Fibroblast of mammary gland (primary cell): ENCODE data around the gene QRFP.

Source experiments
- DNase-seq: peaks from one replicate; pipeline ENCODE4 v3.0.0-alpha.2; 2010; ENCODE audit warnings: low read depth
- H3K4me3 ChIP-seq: 2 replicates; pipeline ENCODE4 v1.5.1; 2011; ENCODE audit warnings: low read depth, mild to moderate bottlenecking, low read length, moderate library complexity; ENCODE audit not compliant: control insufficient read depth
- CTCF ChIP-seq: conservative IDR thresholded peaks from 2 replicates; pipeline ENCODE4 v1.5.1; 2011; ENCODE audit warnings: low read depth, low read length, inconsistent platforms; ENCODE audit not compliant: control insufficient read depth, insufficient read depth

Gene QRFP, protein sequence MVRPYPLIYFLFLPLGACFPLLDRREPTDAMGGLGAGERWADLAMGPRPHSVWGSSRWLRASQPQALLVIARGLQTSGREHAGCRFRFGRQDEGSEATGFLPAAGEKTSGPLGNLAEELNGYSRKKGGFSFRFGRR

GRCh38 chr9:130896233-130897014 lies at the start of gene QRFP:
QRFP (minus strand) TSS chr9:130896812; CDS start chr9:130893838, 2,974 bp downstream.
- no peak for TF ChIP-seq CTCF
- no peak within 1 kb of the TSS for H3K4me3 ChIP-seq
- no peak for DNase-seq

DNA sequence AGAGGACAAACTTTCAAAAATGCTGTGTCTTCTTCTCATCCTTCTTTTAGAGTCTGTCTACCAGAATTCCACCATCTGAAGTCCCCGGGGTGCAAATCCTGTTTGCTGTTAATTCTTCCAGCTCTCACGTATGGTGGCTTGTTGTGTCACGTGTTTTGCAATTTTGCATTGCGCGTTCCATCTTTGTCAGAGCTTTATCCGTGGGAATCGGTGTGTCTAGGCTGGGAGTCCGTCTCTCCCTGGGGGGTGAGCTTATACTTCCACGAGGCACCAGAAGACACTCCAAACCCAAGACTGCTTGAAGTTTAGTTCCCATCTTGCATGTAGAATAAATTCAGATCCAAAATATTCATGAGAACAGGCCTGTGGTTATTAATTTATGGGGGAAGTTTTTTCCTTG lies 48.6 kb upstream of the QRFP start:
- DNase-seq, result no peak
- no peak overlapping the region for H3K4me3 ChIP-seq
- TF ChIP-seq CTCF, result no peak

DNA sequence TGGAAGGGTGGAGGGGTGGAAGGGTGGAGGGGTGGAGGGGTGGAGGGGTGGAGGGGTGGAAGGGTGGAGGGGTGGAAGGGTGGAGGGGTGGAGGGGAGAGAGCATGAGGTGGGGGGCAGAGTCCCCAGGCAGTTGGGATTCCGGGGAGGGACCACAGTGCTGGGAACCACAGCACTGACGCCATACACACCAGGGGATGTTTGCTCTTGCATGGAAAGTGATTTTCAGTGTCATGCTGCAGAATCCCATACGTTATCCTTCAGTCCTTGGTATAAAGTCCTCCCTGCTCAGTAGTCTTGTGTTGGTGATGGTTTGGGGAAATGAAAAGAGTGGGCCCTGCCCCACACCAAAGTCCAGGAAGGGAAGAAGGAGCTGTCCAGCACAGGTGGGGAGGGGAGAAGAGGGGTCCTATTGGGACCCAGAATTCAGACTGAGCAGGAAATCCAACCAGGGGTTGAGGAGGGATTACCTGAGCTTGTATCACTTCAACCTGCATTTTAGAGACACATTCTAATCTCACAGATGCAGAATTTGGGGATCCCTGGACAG lies 48.0 kb upstream of the QRFP start:
- TF ChIP-seq CTCF, result no peak
- no peak overlapping the region for H3K4me3 ChIP-seq
- DNase-seq, result no peak

GRCh38 chr9:130943777-130944176 lies 47.2 kb upstream of the QRFP start:
- no peak for TF ChIP-seq CTCF
- H3K4me3 ChIP-seq, result no peak overlapping the region
- DNase-seq, result no peak

DNA sequence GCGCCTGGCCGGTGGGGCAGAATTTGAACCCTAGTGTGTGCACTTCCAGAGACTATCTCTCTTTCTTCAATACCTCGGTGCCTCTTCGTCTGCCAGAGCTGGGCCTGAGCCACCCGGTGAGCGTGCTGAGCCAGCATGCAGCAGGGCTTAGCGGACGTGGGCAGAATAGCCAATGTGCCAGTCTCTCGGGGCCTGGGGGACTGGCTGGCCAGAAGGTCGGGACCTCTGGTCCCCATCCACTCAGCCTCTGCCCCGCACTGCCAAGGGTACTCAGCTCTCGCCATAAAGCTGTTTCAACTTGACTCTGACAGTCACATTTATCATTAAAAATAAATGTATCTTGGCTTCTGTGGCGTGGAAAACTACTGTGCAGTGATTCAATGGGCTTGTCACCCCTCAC lies 46.6 kb upstream of the QRFP start:
- no peak for TF ChIP-seq CTCF
- no peak for DNase-seq
- no peak overlapping the region for H3K4me3 ChIP-seq

DNA sequence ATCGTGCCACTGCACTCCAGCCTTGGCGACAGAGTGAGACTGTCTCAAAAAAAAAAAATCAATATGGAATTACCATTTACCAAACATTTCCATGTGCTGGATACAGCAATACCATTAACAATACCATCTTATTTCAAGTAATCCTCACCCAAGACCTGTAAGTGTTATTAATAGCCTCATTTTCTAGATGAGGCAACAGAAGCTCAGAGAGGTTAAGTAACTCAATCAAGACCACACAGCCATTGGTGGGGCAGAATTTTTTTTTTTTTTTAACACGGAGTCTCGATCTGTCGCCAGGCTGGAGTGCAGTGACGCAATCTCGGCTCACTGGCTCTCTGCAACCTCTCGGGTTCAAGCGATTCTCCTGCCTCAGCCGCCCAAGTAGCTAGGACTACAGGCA lies 46.1 kb upstream of the QRFP start:
- no peak for DNase-seq
- H3K4me3 ChIP-seq, result no peak overlapping the region
- TF ChIP-seq CTCF, result no peak
